Measurements from ENCODE around the gene UGT1A9. TPM values are rescaled to one million over a fixed set of nuclear protein-coding genes. Genes with fewer than 3 reads are reported as not detected.

The UGT1A9 gene
- total RNA-seq, 1 experiment from 2014 or later, result not detected

DNA sequence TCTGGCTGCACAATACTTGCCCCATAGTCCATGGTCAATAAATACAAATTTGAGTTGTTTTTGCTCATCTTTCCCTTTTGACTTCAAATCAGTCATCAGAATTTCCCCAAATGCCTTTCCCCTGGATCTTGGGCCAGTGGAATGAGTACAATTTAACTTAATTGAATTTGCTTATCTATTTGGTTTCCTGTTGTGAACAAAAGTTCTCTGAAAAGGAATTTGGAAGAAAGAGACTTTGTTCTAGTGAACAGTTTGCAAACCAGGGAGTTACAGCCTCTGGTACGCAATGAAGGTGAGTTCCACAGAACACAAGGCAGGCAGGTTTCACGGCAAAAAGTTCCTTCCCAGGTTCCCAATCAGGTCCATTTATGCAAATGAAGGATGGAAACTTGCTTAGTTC is 87.2 kb downstream of the UGT1A9 start:
- DNase-seq (ENCODE audit: low read depth), result no peak

DNA sequence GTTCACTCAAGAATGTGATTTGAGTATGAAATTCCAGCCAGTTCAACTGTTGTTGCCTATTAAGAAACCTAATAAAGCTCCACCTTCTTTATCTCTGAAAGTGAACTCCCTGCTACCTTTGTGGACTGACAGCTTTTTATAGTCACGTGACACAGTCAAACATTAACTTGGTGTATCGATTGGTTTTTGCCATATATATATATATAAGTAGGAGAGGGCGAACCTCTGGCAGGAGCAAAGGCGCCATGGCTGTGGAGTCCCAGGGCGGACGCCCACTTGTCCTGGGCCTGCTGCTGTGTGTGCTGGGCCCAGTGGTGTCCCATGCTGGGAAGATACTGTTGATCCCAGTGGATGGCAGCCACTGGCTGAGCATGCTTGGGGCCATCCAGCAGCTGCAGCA is 88.3 kb downstream of the UGT1A9 start, which contains the start of gene UGT1A1:
Gene UGT1A1 (plus strand): TSS at position 228 of the 400 bp plus-strand sequence. CDS start 18 bp downstream, at position 246.
- DNase-seq (ENCODE audit: low read depth), result no peak

DNA sequence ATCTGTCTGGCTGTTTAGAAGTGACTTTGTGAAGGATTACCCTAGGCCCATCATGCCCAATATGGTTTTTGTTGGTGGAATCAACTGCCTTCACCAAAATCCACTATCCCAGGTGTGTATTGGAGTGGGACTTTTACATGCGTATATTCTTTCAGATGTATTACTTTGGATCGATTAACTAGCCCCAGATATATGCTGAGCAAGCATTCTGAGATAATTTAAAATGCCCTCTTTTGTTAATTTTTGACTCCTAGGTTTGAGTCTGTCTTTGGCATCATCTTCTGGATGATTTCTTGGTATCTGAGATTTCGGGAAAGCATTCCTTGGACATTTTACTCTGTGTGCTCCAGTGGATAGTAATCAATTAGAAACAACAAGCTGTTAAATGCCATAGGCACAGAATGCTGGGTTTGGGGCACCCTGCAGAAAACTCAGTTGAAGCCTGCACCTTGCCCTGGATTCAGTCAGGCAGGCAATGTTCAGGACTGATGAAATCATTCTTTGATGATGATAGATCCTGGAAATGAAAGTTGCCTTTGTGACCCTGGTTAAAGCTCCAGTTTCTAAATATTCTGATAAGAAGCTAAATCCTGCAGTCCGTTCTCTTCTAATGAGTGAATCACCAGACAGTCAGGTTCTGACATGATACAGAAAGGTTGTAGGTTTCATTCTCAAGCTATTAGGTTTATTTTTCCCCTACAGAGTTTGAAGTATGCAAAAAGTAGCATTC is 89.5 kb downstream of the UGT1A9 start:
- DNase-seq (ENCODE audit: low read depth), result peak; percentile 14

DNA sequence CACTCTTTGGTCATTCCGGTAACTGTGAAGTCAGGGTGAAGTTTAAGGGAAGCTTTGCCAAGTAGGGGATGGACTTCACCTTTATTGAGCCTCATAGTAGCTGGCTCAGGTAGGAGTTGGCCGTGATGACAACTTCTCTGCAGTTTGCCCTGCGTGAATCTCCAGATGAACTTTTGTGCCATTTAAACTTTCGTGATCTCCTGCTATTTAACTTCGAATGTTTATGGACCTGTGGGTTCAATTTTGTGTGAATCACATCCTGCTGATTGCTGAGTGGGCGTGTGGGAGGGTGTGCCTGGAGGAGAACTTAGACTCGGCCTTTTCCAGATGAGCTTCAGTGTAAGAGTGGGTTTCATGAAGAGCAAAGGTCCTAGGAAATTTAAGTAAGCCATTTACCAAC is 92.6 kb downstream of the UGT1A9 start:
- DNase-seq (ENCODE audit: low read depth), result peak; percentile 89

DNA sequence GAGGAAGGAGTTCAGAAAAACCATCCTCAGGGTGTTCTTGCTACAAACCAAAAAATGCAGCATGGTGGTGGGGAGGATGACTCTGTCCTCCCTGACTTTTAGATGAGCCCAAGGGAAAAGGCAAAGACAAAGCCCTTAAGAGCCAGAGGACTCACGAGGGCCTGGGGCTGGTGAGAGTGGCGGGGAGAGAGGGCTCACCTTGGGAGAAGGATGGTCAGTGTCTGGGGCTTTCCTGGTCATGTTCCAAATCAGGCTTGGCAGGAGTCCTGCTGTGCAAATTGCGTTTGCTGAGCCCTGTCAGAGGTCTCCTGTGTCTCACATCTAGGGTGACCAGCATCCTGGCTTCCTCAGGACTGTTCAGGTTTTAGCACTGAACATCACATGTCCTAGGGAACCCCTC is 93.1 kb downstream of the UGT1A9 start:
- peak; percentile 68 for DNase-seq (ENCODE audit: low read depth)

DNA sequence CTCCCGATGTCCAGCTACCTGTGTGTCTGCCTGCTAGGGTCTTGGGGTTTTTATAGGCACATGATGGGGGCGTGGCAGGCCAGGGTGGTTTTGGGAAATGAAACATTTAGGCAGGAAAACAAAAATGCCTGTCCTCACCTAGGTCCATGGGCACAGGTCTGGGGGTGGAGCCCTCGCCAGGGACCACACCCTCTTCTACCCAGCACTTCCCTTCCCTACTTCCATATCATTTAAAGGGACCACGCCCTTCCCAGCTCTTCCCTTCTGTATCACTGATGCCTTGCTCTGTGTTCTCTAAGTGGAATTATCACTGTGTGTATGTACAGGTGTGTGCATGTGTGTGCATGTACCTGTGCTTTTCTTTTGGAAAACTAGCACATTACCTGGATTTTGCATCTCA is 94.7 kb downstream of the UGT1A9 start:
- DNase-seq (ENCODE audit: low read depth), result no peak

DNA sequence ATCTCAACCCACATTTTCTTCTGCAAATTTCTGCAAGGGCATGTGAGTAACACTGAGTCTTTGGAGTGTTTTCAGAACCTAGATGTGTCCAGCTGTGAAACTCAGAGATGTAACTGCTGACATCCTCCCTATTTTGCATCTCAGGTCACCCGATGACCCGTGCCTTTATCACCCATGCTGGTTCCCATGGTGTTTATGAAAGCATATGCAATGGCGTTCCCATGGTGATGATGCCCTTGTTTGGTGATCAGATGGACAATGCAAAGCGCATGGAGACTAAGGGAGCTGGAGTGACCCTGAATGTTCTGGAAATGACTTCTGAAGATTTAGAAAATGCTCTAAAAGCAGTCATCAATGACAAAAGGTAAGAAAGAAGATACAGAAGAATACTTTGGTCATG is 96.4 kb downstream of the UGT1A9 start:
- DNase-seq (ENCODE audit: low read depth), result peak; percentile 24

DNA sequence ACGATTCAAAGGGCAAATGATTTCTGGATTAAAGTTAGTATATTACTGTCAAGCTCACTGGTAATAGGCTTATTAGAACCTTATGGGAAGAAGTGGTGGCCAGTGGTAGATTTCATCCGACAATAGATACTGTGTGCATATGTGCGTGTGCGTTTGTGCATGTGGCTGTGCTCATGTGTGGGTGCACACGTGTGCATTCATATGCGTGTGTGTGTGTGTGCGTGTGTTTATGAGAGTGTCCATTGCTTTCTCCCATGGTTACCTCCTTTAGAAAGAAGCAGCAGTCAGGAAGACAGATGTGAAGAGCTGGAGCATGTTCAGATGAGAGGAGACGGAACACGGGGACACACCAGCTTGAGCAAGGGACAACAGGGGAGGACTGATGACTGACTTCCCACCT is 97.6 kb downstream of the UGT1A9 start:
- DNase-seq (ENCODE audit: low read depth), result no peak

DNA sequence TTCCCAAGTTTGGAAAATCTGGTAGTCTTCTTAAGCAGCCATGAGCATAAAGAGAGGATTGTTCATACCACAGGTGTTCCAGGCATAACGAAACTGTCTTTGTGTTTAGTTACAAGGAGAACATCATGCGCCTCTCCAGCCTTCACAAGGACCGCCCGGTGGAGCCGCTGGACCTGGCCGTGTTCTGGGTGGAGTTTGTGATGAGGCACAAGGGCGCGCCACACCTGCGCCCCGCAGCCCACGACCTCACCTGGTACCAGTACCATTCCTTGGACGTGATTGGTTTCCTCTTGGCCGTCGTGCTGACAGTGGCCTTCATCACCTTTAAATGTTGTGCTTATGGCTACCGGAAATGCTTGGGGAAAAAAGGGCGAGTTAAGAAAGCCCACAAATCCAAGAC is 100.5 kb downstream of the UGT1A9 start:
- no peak for DNase-seq (ENCODE audit: low read depth)

DNA sequence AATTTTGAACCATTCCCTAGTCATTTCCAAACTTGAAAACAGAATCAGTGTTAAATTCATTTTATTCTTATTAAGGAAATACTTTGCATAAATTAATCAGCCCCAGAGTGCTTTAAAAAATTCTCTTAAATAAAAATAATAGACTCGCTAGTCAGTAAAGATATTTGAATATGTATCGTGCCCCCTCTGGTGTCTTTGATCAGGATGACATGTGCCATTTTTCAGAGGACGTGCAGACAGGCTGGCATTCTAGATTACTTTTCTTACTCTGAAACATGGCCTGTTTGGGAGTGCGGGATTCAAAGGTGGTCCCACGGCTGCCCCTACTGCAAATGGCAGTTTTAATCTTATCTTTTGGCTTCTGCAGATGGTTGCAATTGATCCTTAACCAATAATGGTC is 100.9 kb downstream of the UGT1A9 start:
- DNase-seq (ENCODE audit: low read depth), result no peak

DNA sequence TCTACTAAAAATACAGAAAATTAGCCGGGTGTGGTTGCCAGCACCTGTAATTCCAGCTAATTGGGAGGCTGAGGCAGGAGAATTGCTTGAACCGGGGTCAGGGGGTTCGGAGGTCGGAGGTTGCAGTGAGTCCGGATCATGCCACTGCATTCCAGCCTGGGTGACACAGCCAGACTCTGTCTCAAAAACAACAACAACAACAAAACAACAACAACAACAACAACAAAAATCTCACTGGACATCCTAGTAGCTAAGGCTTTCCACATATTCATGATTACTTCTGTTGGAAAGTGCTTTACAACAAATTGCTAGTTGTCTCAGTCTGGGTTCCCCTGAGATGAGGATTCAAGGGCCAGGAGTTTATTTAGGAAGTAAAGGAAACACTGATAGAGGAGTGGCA is 102.2 kb downstream of the UGT1A9 start:
- no peak for DNase-seq (ENCODE audit: low read depth)

DNA sequence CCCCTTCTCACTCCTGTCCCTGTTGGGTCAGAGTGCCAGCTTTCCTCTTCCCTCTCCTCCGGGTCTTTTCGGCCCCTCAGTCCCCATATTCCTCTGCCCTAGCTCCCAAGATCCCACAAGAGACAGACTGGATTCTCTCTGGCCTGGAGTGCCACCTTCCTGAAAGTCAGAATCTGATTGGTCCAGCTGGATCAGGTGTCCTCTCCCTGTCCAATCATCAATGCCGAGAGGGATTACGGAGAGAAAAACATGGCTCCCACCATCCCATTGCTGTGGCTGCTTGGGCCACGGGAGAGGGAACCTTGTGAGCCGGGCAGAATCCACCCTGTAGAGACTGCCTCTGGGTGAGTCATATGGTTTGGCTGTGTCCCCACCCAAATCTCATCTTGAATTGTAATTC is 103.7 kb downstream of the UGT1A9 start:
- no peak for DNase-seq (ENCODE audit: low read depth)

DNA sequence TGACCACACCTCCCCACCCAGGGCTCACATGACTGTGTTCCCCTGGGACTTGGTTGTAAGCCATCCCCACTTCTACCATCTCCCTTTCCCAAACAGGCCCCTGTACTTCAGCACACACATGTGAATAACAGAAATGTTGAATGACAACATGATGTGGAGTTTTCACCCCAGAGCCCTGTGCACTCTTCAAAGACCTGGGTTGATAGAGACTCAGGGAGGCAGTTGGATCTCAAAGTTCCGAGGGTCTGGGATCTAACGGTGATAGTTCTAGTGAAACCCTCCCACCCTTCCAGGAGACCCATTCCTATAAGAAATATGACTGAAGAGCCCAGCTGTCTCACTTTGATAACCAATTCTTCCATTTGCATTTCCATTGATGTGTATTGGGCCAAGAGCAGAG is 106.3 kb downstream of the UGT1A9 start, which contains the start of gene MROH2A:
Gene MROH2A (plus strand): TSS at position 301 of the 400 bp plus-strand sequence. CDS start 1,029 bp downstream, outside the sequence.
- DNase-seq (ENCODE audit: low read depth), result no peak

DNA sequence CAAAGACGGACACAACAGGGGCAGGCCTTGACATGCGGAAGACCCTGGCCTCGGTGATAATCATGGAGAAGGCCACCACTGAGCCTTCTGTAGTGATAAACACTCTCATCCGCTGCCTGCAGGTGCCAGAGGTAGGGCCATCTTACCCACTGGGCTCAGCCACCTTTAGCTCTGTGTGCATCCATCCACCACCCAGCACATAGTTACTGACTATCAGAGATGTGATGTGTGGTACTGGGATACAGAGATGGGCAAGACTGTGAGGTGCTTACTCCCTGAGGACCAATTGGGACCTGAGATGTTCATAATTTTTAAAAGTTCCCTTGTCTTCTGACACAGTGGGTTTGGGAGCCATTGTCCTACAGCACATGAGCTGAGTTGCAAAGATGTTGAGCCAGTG is 108.0 kb downstream of the UGT1A9 start:
- DNase-seq (ENCODE audit: low read depth), result no peak

DNA sequence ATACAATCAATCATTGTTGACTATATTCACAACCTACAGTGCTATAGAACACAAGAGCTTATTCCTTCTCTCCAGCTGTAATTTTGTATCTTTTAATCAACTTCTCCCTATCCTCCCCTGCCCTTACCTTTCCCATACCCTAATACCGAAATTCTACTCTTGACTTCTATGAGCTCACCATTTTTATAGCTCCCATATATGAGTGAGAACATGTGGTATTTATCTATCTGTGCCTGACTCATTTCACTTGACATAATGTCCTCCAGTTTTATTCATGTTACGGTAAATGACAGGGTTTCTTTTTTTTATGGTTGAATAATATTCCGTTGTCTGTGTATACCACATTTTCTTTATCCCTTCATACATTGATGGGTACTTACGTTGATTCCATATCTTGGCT is 109.1 kb downstream of the UGT1A9 start:
- DNase-seq (ENCODE audit: low read depth), result peak; percentile 42

DNA sequence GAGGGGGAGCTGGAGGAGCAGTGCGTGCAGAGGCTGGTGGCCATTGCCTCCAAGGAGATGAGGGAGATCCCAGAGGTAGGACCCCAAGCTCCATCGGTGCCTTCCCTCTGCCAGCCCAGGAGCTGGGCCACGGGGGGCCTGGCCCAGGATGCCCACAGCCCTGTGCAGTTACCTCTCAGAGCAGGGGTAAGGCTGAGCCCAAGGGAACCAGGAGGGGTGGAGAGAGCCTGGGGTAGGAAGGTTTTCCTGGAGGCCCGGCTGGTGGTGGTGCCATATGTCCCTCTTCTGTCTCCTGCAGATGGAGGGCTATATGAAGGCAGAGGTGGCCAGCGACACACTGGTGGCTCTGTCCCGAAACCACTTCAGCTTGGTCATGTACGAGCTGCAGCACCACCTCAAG is 117.9 kb downstream of the UGT1A9 start:
- no peak for DNase-seq (ENCODE audit: low read depth)

DNA sequence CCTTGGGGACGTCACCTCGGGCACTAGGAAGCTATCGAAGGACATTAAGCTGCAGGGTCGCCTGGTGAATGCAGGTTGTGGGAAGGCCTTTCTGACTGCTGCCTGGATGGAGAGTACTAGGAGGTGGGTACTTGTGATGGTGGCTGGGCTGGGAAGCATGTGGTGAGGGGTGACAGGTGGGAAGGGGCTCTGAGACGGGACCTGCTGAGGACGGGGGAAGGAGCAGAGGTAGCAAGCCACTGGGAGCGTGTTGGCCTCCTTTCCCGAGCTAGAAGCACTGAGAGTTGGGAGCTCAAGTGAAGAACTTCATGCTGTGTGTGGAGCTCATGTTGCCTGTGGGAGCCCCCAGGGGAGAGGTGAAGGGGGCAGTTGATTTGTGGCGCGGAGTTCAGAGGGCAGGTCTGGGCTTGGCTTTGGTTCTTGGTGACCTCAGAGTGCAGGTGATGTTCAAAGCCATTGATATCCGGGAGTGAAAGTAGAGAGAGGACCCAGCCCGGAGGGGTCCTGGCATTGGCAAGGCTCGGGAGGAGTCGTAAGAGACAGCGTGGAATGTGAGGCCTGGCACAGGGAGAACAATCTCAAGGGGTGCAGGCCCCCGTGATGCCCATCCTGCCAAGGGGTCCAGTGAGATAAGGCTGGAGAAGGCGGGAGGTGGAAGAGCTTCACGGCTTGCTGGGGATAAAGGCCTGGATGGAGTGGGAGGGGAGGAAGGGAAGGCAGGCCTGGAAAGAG is 119.6 kb downstream of the UGT1A9 start:
- no peak for DNase-seq (ENCODE audit: low read depth)

DNA sequence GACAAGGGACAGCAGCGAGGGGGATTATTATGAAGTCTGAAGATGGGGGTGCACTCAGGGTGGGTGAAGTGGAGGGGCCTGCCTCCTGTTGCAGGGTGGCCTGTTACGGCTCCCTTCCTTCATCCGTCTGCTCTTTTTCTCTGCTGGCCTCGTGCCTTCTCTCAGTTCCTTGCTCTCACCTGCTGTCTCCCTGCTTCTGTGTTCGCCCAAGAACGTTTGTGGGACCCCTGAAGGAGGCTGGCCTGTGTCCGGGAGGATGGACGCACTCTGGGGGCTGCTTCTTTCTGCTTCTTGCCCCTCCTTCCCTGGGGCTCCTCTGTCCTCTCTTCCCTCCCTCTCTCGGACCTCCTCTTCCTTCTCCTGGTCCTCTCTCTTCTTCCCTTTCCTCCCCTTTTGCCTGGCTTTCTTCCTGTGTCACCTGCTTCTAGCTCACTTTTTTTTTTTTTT is 120.2 kb downstream of the UGT1A9 start:
- no peak for DNase-seq (ENCODE audit: low read depth)

DNA sequence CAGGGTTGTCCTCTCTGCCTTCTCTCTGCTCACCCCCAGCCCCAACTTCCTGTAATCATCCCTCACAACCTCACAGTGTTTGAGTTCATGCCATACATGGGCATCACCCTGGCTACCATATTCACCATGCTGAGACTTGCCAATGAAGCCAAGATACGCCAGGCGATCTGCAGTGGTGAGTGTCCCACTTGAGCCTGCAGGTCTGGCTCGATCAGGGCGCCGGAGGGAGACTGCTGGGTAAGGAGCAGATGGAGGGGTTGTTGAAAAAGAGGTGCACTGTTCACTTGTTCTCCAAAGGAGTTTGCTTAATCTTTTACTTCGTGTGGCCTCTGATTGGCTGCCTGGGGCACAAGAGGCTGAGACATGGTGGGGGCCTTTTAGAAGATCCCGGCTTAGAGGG is 121.0 kb downstream of the UGT1A9 start:
- DNase-seq (ENCODE audit: low read depth), result no peak

DNA sequence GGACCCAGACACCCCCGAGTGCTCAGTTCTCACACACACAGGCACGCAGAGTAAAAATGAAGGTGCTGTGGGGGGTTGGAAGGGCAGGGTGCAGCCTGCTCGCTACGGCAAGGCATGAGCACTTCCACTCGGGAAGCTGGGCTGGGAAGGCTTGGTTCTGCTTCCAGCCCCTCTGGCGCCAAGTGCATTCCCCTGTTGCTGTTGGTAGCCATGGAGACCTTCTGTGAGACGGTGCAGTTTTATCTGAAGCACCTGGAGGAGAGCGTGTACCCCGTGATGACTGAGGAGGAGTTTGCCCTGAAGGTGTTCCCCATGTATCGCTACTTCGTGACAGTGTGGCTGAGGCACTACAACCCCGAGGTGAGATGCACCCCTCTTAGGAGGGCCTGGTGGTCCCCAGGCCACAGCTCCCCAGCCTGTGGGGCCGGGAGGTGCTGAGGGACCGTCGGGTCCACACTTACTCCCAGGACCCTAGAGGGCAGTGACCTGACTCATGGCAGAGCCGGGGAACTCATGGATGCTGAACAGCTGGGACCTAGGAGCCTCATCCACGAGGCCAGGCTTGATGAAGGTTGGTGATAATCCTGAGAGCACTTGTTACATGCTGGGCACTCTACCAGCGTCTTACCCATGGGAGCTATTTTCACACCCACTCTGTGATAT is 121.9 kb downstream of the UGT1A9 start:
- DNase-seq (ENCODE audit: low read depth), result no peak

DNA sequence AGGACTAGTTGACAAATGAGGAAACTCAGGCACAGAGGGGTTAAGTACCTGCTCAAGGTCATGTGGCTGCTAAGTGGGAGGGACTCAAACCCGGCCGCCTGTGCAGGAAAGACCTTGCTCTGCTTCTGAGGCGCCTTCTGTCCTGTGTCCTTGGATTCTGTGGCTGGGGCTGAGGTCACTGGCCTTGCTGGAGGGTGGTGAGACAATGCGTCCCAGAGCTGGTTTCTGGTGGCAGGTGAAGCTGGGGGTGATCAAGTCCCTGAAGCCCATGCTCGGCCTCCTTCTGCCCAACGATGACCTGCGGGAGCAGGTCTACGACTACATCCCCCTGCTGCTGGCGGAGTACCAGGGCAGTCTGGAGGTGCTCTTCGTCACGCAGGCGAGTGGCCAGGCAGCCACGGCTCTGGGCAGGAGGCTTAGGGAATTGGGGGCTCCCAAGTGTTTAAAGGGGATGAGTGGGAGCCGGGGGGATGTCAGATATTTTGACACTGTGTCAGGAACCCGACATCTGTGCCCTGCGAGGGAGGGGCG is 122.5 kb downstream of the UGT1A9 start:
- no peak for DNase-seq (ENCODE audit: low read depth)

DNA sequence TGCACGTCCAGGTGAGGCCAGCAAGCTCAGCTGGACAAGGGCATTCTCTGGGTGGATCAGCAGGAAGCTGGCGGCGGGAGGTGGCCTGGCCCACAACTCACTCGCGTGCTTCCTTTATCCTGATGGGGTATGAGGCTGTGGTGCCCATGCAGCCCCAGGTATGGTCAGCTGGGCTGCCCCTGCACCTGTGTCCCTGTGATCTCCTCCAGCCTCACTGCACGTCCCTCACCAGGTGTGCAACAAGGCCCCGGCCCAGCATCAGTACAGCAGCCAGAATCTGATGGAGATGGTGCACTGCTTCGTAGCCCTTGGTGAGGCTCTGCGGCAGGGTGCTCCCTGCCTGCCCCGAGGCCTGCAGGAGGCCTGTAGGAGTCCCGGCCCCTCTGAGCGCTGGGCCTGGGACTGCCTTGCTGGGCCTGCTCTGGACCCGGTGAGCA is 124.1 kb downstream of the UGT1A9 start:
- no peak for DNase-seq (ENCODE audit: low read depth)
